Medulla oblongata (tissue), 1 donor: Measurements from ENCODE around the gene RRM1.

ENCODE experiments used
- DNase-seq: peaks from one replicate; pipeline ENCODE4 v3.0.0-alpha.2; 2015; ENCODE audit errors: extremely low spot score

RRM1 gene

DNA sequence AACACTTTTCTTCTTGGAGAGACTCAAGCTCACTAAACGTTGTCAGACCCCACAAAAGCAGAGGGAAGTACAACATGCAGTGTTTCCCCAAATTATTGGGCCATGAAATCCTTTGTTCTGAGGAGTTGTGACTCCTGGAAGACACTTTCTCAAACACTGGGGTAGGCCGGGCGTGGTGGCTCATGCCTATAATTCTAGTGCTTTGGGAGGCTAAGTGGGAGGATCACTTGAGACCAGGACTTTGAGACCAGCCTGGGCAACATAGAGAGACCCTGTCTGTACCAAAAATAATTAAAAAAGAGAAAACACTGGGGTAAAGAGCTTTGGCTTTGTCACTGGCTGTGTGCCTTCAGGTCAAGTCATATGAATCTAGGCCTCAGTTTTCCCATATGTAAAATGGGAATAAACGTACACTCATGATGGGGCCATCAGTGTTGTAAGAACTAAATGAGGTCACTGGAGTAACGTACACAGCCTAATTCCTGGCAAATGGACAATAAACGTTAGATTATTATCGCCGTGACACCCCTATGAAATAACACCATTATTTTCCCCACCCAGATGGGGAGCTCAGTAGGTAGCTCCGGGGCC, 92.0 kb downstream of the RRM1 start:
- no peak for DNase-seq

DNA sequence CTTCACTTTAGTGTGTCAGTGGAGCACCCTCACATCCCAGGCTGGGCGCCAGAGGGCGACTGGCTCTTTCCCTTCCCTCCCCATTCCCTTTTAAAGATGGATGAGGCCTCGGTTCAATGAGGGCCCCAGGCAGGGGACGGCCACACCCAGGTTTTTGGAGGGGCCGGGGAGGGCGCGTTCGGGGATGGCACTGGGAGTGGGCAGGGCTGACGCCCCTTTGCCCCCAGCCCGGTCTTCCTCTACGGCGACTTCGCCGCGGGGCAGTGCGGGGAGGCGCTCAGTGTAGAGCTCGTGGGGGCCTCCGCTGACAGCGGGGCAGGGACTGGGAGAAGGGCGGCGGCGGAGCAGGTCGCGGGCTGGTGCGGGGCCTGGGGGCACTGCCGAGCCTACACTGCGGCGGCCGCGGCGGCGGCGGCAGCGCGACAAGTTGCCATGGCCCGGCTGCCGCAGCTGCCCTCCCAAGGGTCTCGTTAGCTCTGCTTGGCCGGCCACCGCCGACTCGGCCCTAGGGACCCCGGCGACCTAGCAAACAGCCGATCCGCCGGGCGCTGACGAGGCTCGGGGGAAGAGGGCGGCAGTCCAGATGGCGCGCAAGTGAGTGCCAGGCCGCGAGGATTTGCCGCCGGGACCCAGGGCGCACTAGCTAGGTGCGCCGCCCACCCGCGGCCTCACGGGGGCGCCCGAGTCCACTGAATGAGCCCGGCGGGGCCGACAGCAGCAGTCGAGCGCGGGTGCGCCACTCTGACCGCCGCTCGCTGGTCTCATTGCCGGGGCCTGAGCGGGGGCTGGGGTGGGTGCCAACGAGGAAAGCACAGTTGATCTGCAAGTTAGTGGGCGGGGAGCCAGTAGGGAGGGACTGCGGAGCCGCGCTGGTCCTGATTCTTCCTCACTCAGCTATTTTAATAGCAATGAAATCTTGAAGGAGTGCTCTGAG, 92.7 kb downstream of the RRM1 start:
- DNase-seq = peak; percentile 90
